Loucy (cell line): ENCODE data around the gene RARB.

Experiments
- H2AFZ ChIP-seq: fragments of 200-600 bp; sonication (generic); 2 replicates; pipeline ENCODE4 v1.6.0; 2016; ENCODE audit warnings: antibody characterized with exemption, mild to moderate bottlenecking, low read length, moderate library complexity
- H3F3A ChIP-seq: fragments of 200-600 bp; 2 replicates; pipeline ENCODE4 v1.6.0; 2016; ENCODE audit warnings: antibody characterized with exemption, low read depth, mild to moderate bottlenecking
- H3K27me3 ChIP-seq: fragments of 200-600 bp; sonication (generic); 2 replicates; pipeline ENCODE4 v1.6.1; 2014; ENCODE audit warnings: low read length, mild to moderate bottlenecking; ENCODE audit not compliant: insufficient read depth, poor library complexity, severe bottlenecking
- H3K36me3 ChIP-seq: fragments of 200-600 bp; sonication (generic); 2 replicates; pipeline ENCODE4 v1.6.1; 2016; ENCODE audit warnings: low read length; ENCODE audit not compliant: insufficient read depth
- H3K4me1 ChIP-seq: fragments of 200-600 bp; sonication (generic); 2 replicates; pipeline ENCODE4 v1.5.1; 2014; ENCODE audit warnings: low read length, mild to moderate bottlenecking; ENCODE audit not compliant: insufficient read depth, poor library complexity, severe bottlenecking
- H3K4me2 ChIP-seq: fragments of 200-600 bp; sonication (generic); 2 replicates; pipeline ENCODE4 v1.6.0; 2014; ENCODE audit warnings: antibody characterized with exemption, low read length, low read depth, mild to moderate bottlenecking; ENCODE audit not compliant: poor library complexity, severe bottlenecking
- H3K4me3 ChIP-seq: fragments of 200-600 bp; sonication (generic); 2 replicates; pipeline ENCODE4 v1.5.1; 2014; ENCODE audit warnings: low read length, mild to moderate bottlenecking, mixed read lengths; ENCODE audit not compliant: poor library complexity, severe bottlenecking
- H3K79me2 ChIP-seq: fragments of 200-600 bp; sonication (generic); 2 replicates; pipeline ENCODE4 v1.6.1; 2014; ENCODE audit warnings: low read length; ENCODE audit not compliant: insufficient read depth
- H3K9ac ChIP-seq: fragments of 200-600 bp; sonication (generic); 2 replicates; pipeline ENCODE4 v1.6.0; 2014; ENCODE audit warnings: mild to moderate bottlenecking, low read depth, low read length, moderate library complexity; ENCODE audit not compliant: poor library complexity, severe bottlenecking
- H3K9me2 ChIP-seq: fragments of 200-600 bp; sonication (generic); replicated peaks from 2 replicates; pipeline ENCODE4 v1.6.1; 2016; ENCODE audit warnings: low read depth, low read length, mixed read lengths
- H3K9me3 ChIP-seq: fragments of 200-600 bp; sonication (generic); 2 replicates; pipeline ENCODE4 v1.6.1; 2014; ENCODE audit warnings: mild to moderate bottlenecking, antibody characterized with exemption, low read length, low read depth; ENCODE audit not compliant: insufficient read depth
- H4K20me1 ChIP-seq: fragments of 200-600 bp; sonication (generic); 2 replicates; pipeline ENCODE4 v1.6.0; 2014; ENCODE audit warnings: antibody characterized with exemption, low read length, mild to moderate bottlenecking; ENCODE audit not compliant: insufficient read depth, poor library complexity, severe bottlenecking
- EZH2phosphoT487 ChIP-seq: fragments of 200-600 bp; IDR thresholded peaks from 2 replicates; pipeline ENCODE4 v1.6.1; 2018; ENCODE audit warnings: antibody characterized with exemption, mild to moderate bottlenecking, moderate library complexity, borderline replicate concordance
- TF ChIP-seq, protein P1 (sequence below): fragments of 200-600 bp; sonication (generic); conservative IDR thresholded peaks from 2 replicates; pipeline ENCODE4 v1.5.1; 2014; ENCODE audit warnings: mild to moderate bottlenecking, antibody characterized with exemption, low read length

RARB gene

DNA sequence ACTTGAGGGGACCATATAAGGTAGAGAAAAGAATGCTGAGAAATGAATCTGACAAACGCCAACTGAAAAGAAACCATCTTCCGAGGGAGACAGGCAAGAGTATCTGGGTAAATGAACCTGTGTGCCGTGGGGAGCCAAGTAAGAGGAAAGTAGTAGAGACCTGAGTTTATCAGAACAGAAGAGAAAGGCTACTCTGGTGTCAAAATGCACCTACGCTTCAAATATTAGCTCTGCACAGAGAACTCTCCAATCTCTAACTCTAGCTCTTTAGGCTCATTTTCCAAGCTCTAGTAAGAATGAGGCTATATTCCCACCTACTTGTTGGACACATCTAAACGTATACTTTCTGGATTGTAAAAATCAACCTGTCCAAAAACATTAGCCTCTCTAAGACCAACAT, 183.1 kb downstream of the RARB start:
- Histone ChIP-seq H3K36me3 (peaks cover 96% of the 10 kb centered on the region), H3K4me1 (no peaks in the 10 kb centered on the region), H3K4me3 (no peak overlapping the region), H3K9me3 (no peaks in the 10 kb centered on the region), H3K9ac (no peak overlapping the region), H3K79me2 (no peaks in the 10 kb centered on the region), H2AFZ (no peak overlapping the region), H3F3A (no peaks in the 10 kb centered on the region), H4K20me1 (peaks cover 18% of the 10 kb centered on the region), H3K9me2 (no peaks in the 10 kb centered on the region), H3K4me2 (no peak overlapping the region), H3K27me3 (no peaks in the 10 kb centered on the region)
- TF ChIP-seq, protein P1, sequence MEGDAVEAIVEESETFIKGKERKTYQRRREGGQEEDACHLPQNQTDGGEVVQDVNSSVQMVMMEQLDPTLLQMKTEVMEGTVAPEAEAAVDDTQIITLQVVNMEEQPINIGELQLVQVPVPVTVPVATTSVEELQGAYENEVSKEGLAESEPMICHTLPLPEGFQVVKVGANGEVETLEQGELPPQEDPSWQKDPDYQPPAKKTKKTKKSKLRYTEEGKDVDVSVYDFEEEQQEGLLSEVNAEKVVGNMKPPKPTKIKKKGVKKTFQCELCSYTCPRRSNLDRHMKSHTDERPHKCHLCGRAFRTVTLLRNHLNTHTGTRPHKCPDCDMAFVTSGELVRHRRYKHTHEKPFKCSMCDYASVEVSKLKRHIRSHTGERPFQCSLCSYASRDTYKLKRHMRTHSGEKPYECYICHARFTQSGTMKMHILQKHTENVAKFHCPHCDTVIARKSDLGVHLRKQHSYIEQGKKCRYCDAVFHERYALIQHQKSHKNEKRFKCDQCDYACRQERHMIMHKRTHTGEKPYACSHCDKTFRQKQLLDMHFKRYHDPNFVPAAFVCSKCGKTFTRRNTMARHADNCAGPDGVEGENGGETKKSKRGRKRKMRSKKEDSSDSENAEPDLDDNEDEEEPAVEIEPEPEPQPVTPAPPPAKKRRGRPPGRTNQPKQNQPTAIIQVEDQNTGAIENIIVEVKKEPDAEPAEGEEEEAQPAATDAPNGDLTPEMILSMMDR = no peak
- no peak for TF ChIP-seq EZH2phosphoT487

DNA sequence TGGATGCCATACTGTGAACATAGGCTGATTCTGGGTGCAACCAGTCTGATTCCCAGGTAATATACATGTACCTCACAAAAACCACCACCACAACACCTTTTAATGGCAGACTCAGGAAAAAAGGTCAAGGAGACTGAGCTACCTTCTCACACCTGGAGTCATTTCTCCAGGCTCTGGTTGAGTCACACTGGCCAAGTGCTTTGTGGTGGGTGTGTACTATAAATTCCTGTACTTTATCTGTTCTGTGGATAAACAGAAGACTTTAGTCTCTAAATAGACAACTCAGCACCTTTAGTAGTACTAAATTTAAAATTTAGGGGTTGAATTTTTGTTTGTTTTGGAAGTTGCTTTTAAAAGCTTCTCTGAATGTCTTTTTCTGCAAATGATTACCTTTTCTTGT, 190.0 kb downstream of the RARB start:
- H3K4me1 ChIP-seq = no peaks in the 10 kb centered on the region
- no peaks in the 10 kb centered on the region for H3K9me2 ChIP-seq
- no peak overlapping the region for H3K4me2 ChIP-seq
- no peak overlapping the region for H3K9ac ChIP-seq
- H3K79me2 ChIP-seq = no peaks in the 10 kb centered on the region
- TF ChIP-seq EZH2phosphoT487 = no peak
- TF ChIP-seq, protein P1 = no peak
- H3K36me3 ChIP-seq = peaks cover 96% of the 10 kb centered on the region
- H2AFZ ChIP-seq = no peak overlapping the region
- peaks cover 9% of the 10 kb centered on the region for H4K20me1 ChIP-seq
- H3K27me3 ChIP-seq = no peaks in the 10 kb centered on the region
- no peaks in the 10 kb centered on the region for H3K9me3 ChIP-seq
- no peaks in the 10 kb centered on the region for H3F3A ChIP-seq
- H3K4me3 ChIP-seq = no peak overlapping the region

DNA sequence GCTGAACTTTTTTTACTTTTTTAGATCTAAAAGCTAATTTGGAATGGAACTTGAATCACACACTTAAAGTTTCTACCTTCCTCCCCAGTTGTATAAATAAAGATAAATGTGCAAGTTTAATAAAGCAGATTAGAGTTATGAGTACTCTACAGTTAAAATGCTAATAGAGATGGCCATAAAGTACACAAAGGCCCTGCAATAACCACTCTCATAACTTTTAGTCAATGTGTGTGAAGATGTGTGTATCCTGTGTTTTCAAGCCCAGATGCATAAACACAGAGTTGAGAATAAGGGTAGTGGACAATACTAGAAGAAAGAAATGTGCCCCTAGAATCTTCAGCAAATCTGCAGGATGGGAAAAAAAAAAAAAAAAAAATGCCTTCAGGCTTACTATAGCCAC, 191.3 kb downstream of the RARB start:
- peaks cover 12% of the 10 kb centered on the region for H4K20me1 ChIP-seq
- no peaks in the 10 kb centered on the region for H3K9me3 ChIP-seq
- H3K36me3 ChIP-seq = peaks cover 97% of the 10 kb centered on the region
- no peak overlapping the region for H3K4me2 ChIP-seq
- no peaks in the 10 kb centered on the region for H3F3A ChIP-seq
- H3K9me2 ChIP-seq = no peaks in the 10 kb centered on the region
- no peak overlapping the region for H2AFZ ChIP-seq
- no peaks in the 10 kb centered on the region for H3K79me2 ChIP-seq
- H3K9ac ChIP-seq = no peak overlapping the region
- H3K4me3 ChIP-seq = no peak overlapping the region
- TF ChIP-seq, protein P1 = no peak
- TF ChIP-seq EZH2phosphoT487 = no peak
- no peaks in the 10 kb centered on the region for H3K4me1 ChIP-seq
- H3K27me3 ChIP-seq = no peaks in the 10 kb centered on the region
